GM18858 (cell line): ENCODE data around the gene PI4KA.
A peak's percentile ranks its signal among the peaks of the same experiment; 100 is the strongest.

Experiments used
- ATAC-seq: cut with Tn5 transposase; IDR thresholded peaks from one replicate; pipeline ENCODE4 v1.9.1; 2021; ENCODE audit not compliant: unreplicated experiment

The PI4KA gene

GRCh38 chr22:20881869-20882815 lies 23.5 kb upstream of the PI4KA start:
- ATAC-seq, result no peak

GRCh38 chr22:20881231-20881630 lies 22.6 kb upstream of the PI4KA start:
- ATAC-seq, result no peak

DNA sequence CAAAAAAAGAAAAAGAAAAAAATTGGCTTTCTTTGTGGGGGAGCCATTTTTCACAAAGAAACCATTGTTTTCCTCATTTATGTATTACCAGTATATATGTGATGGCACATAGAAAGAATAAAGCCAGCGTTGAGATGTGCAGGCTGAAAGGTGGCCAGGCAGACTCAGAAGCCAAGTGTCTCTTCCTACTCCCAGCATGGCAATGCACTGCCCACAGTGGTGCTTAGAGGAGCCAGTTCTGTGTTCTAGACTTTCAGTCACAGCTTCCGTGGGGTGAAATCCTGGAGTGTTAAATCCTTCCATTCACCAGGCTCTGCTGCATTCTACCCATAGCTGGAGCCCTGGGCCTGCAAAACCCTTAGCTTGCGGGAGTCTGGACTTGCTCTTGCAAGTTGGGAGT lies 19.1 kb upstream of the PI4KA start:
- ATAC-seq, result no peak

DNA sequence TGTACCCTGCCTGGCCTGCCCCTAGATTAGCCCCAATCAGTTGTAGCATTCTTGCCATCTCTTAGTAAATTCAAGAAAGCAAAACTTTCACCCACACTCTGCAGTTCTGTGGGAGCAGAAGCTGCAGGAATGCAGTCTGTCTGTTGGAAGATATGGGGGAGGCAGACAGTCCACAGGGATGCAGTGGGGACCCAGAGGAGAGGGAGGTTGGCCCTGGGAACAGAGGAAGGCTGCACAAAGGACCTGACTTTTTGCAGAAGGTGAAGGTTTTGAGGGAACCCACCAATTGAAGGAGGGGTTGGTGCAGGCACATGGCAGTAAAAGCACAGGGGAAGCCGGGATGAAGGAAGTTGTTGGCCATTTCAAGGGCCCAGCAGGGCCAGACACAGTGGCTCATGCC lies 16.7 kb upstream of the PI4KA start:
- no peak for ATAC-seq

DNA sequence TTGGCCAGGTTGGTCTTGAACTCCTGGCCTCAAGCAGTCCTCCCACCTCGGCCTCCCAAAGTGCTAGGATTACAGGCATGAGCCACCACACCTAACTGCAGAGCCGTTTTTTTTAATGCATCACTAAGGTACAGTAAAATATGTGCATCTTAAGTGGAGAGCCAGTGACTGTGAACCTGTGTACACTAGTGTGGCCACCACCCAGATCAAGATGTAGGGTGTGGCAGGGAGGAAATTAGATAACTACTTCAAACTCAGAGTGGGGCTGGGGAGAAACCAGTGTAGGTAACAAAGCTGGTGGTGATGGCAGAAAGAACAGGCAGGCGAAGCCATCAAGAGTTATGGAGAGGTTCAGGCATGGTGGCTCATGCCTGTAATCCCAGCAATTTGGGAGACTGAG lies 14.6 kb upstream of the PI4KA start:
- no peak for ATAC-seq

DNA sequence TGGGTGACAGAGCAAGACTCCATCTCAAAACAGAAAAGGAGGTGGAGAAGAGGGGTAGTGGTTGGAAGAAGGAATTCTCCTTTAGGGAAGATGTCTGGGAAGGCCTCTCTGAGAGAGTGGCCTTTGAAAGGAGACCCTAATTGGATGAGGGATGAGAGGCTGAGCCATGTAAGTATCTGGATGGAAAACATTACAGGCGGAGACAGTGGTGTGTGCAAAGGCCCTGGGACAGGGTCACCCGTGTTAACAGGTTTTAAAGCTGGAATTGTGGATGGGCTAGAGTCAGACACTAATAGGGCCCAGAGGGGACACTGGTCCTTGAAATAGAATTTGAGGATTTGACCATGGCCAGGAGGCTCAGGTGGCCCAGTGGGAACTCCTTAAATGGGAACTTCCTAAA lies 10.6 kb upstream of the PI4KA start:
- no peak for ATAC-seq

- no peak for ATAC-seq
Measured at GRCh38 chr22:20868025-20868962, 9.7 kb upstream of the PI4KA start.

GRCh38 chr22:20867179-20868024 lies 8.8 kb upstream of the PI4KA start:
- ATAC-seq, result no peak

DNA sequence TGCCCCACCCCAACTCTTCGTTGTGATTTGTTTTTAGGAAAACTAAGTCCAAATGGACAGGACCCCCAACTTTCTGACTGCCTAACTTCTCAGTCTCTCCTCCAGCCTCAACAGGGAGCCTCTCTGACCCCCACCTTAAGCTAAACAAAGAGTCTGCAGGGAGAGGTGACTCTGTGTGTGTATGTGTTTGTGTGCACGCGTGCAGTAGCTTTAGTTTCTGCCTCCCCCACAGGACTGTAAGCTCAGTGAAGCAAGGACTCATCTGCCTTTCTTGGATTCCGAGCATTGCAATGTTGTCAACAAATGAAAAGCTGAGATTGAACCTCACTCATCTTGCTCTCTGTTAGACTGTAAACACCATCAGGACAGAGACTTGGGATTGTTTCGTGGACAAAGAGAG lies 8.1 kb upstream of the PI4KA start:
- no peak for ATAC-seq

DNA sequence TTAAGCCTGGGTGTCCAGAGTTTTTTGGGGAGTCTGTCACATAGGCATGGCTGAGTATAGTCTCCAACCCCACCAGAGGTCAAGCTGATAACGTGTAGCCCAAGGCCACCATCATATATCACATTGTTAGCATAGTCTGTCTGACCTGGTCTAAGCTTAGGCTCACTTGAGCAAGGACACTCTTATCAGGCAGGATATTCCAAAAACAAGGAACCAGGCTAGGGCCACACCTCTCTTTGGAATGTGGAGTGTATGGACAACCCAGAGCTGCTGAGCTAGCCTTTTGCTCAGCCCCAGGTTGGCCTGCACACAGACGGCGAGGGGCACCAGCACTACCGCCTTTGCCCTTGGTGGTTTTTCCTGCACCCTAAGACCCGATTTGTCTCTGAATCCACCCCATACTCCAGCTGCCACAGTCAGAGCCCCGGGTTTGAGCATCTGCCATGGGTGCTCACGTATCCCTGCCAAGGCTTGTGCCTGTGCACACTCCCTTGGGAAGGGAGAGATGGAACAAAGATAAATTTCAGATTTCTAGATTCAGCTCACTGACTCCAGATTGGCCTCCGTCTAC lies 7.3 kb upstream of the PI4KA start:
- ATAC-seq, result no peak

GRCh38 chr22:20865331-20865730 lies 6.7 kb upstream of the PI4KA start:
- no peak for ATAC-seq

DNA sequence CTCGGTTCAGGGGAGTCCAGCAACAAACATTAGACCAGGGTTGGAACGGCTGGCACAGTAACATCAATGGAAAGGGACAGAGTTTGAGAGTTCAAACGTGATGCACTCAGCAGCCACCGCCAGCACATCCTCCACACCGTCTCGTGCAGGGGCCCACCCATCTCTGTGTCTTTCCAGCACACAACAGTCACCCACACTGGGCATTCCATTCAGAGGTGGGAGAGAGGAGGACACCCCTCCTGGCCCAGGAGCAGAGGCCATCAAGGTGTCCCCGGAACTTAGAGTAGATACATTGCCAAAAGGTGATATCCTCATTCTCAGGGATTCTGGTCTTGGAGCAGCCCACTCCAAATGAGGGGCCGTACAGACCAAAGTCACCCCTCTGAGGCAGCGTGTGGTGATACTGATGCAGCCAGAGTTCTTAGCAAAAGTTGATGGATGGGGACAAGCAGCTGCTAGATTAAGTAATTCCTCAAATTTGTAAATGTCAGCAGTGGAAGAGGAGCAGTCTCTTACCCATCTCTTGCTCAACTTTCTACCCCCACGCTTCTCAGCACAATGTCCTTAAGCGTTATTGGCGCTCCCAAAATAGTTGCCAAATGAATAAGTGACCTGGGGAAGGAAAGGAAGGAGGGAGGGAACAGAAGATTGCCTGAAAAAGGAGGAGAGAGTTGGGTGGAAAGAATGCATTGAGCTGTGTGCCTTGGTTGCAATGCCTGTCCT lies 5.7 kb upstream of the PI4KA start:
- no peak for ATAC-seq

- no peak for ATAC-seq
Measured at GRCh38 chr22:20863366-20863765, 4.8 kb upstream of the PI4KA start.

GRCh38 chr22:20862540-20862939 lies 3.9 kb upstream of the PI4KA start:
- ATAC-seq, result no peak

GRCh38 chr22:20859615-20860014 lies 1.0 kb upstream of the PI4KA start:
- ATAC-seq, result no peak

- peak; percentile 31 for ATAC-seq
Measured at GRCh38 chr22:20857838-20858614, 585 bp downstream of the PI4KA start.

GRCh38 chr22:20857247-20857643 lies 1.4 kb downstream of the PI4KA start:
- ATAC-seq, result no peak

DNA sequence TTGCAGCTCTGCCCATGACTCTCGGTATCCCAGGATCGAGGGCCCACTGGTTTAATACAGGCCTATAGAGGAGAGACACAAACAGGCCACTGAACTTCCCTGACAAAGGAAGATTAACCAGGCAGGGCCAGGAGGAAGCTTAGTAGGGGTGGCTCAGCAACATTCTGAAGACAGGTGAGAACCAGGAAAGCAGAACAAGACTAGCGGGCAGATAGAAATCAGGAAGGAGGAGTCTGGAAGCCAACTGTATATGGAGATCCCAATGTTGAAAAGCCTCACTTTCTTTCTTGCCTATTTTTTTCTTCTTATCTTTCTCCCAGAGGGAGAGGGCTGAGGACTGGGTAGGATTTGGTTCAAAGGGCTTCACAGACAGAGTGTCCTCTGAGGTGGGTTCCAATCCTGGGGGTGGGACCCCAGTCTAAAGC lies 5.4 kb downstream of the PI4KA start:
- no peak for ATAC-seq

- no peak for ATAC-seq
Measured at GRCh38 chr22:20852503-20852902, 6.1 kb downstream of the PI4KA start.
